ENCODE results near the gene SPATA12.

SPATA12 gene

GRCh38 chr3:57091521-57092273, 31.2 kb downstream of the SPATA12 start:
- Mint-ChIP-seq H3K4me1 (peaks cover 78% of the 10 kb centered on the region), H3K4me3 (peak overlapping the region in 2 of 3 experiments; percentile 11 to 47), H3K27me3 (ENCODE audit: low read depth) (no peaks in the 10 kb centered on the region), H3K36me3 (ENCODE audit: low read depth) (peaks cover 50% of the 10 kb centered on the region), H3K9me3 (no peaks in the 10 kb centered on the region), H3K27ac (peak overlapping the region; percentile 97 to 99 (median 97))
- no peak for TF ChIP-seq CTCF (IDR thresholded peaks at IDR 0.05; ENCODE audit: unreplicated experiment in 3 of 3)

GRCh38 chr3:57093489-57093888, 33.0 kb downstream of the SPATA12 start:
- Mint-ChIP-seq H3K36me3 (ENCODE audit: low read depth) (peaks cover 62% of the 10 kb centered on the region), H3K4me1 (peaks cover 71% of the 10 kb centered on the region), H3K27me3 (ENCODE audit: low read depth) (no peaks in the 10 kb centered on the region), H3K4me3 (no peak overlapping the region), H3K9me3 (no peaks in the 10 kb centered on the region), H3K27ac (peak overlapping the region; percentile 84 to 97 (median 95))
- no peak for TF ChIP-seq CTCF (IDR thresholded peaks at IDR 0.05; ENCODE audit: unreplicated experiment in 3 of 3)

- no peak for TF ChIP-seq CTCF (IDR thresholded peaks at IDR 0.05; ENCODE audit: unreplicated experiment in 3 of 3)
- H3K9me3 Mint-ChIP-seq: no peaks in the 10 kb centered on the region
- peak overlapping the region in 2 of 3 experiments; percentile 2 to 51 for H3K4me3 Mint-ChIP-seq
- H3K36me3 Mint-ChIP-seq (ENCODE audit: low read depth): peaks cover 63% of the 10 kb centered on the region
- peaks cover 70% of the 10 kb centered on the region for H3K4me1 Mint-ChIP-seq
- H3K27me3 Mint-ChIP-seq (ENCODE audit: low read depth): no peaks in the 10 kb centered on the region
- H3K27ac Mint-ChIP-seq: peak overlapping the region; percentile 84 to 97 (median 95)
Observed at GRCh38 chr3:57093971-57094535, 33.6 kb downstream of the SPATA12 start.

- peak overlapping the region; percentile 84 to 97 (median 95) for H3K27ac Mint-ChIP-seq
- no peaks in the 10 kb centered on the region for H3K9me3 Mint-ChIP-seq
- H3K36me3 Mint-ChIP-seq (ENCODE audit: low read depth): peaks cover 67% of the 10 kb centered on the region
- H3K27me3 Mint-ChIP-seq (ENCODE audit: low read depth): no peaks in the 10 kb centered on the region
- H3K4me1 Mint-ChIP-seq: peaks cover 66% of the 10 kb centered on the region
- no peak for TF ChIP-seq CTCF (IDR thresholded peaks at IDR 0.05; ENCODE audit: unreplicated experiment in 3 of 3)
- peak overlapping the region in 2 of 3 experiments; percentile 2 to 51 for H3K4me3 Mint-ChIP-seq
Observed at GRCh38 chr3:57094575-57094974, 34.1 kb downstream of the SPATA12 start.

GRCh38 chr3:57095363-57095762, 34.9 kb downstream of the SPATA12 start:
- Mint-ChIP-seq H3K27me3 (ENCODE audit: low read depth) (no peaks in the 10 kb centered on the region), H3K4me3 (no peak overlapping the region), H3K4me1 (peaks cover 64% of the 10 kb centered on the region), H3K27ac (peak overlapping the region; percentile 7 to 97 (median 95)), H3K9me3 (no peaks in the 10 kb centered on the region), H3K36me3 (ENCODE audit: low read depth) (peaks cover 71% of the 10 kb centered on the region)
- TF ChIP-seq CTCF (IDR thresholded peaks at IDR 0.05; ENCODE audit: unreplicated experiment in 3 of 3): no peak
